ENCODE data around the gene ERFE.

Gene ERFE

GRCh38 chr2:238136820-238137537 lies 21.8 kb upstream of the ERFE start:
- H3K4me1 ChIP-seq (ENCODE audit: insufficient read depth, low read length) = no peaks in the 10 kb centered on the region

GRCh38 chr2:238137885-238138284 lies 20.9 kb upstream of the ERFE start:
- Histone ChIP-seq H3K9ac (ENCODE audit: low read depth, low read length) (no peak overlapping the region), H3K36me3 (ENCODE audit: insufficient read depth, low read depth, low read length) (no peaks in the 10 kb centered on the region), H3K9me3 (ENCODE audit: insufficient read depth, low read depth, low read length) (no peaks in the 10 kb centered on the region), H3K4me3 (ENCODE audit: low read length) (no peak overlapping the region), H3K27ac (ENCODE audit: low read length) (no peak overlapping the region), H3K27me3 (ENCODE audit: insufficient read depth, low read length) (no peaks in the 10 kb centered on the region), H3K4me1 (ENCODE audit: insufficient read depth, low read length) (no peaks in the 10 kb centered on the region)

More at GRCh38 chr2:238136820-238137537, 21.8 kb upstream of the ERFE start:
- H3K4me3 ChIP-seq (ENCODE audit: low read length) = no peak overlapping the region
- no peaks in the 10 kb centered on the region for H3K9me3 ChIP-seq (ENCODE audit: insufficient read depth, low read depth, low read length)
- no peaks in the 10 kb centered on the region for H3K27me3 ChIP-seq (ENCODE audit: insufficient read depth, low read length)
- no peaks in the 10 kb centered on the region for H3K36me3 ChIP-seq (ENCODE audit: insufficient read depth, low read depth, low read length)
- no peak overlapping the region for H3K9ac ChIP-seq (ENCODE audit: low read depth, low read length)
- H3K27ac ChIP-seq (ENCODE audit: low read length) = no peak overlapping the region

- Histone ChIP-seq H3K4me3 (ENCODE audit: low read length) (no peak within 1 kb of the TSS), H3K36me3 (ENCODE audit: insufficient read depth, low read depth, low read length) (no peaks in the 10 kb centered on the region), H3K27me3 (ENCODE audit: insufficient read depth, low read length) (no peaks in the 10 kb centered on the region), H3K4me1 (ENCODE audit: insufficient read depth, low read length) (no peaks in the 10 kb centered on the region), H3K9ac (ENCODE audit: low read depth, low read length) (no peak within 1 kb of the TSS), H3K27ac (ENCODE audit: low read length) (no peak within 1 kb of the TSS), H3K9me3 (ENCODE audit: insufficient read depth, low read depth, low read length) (no peaks in the 10 kb centered on the region)
Measured at GRCh38 chr2:238138331-238139195, 20.2 kb upstream of the ERFE start, which contains the start of gene KLHL30. Gene KLHL30 (plus strand): TSS chr2:238138668. CDS start chr2:238140755, 2,087 bp downstream.

- no peaks in the 10 kb centered on the region for H3K4me1 ChIP-seq (ENCODE audit: insufficient read depth, low read length)
- no peaks in the 10 kb centered on the region for H3K36me3 ChIP-seq (ENCODE audit: insufficient read depth, low read depth, low read length)
- no peaks in the 10 kb centered on the region for H3K9me3 ChIP-seq (ENCODE audit: insufficient read depth, low read depth, low read length)
- no peaks in the 10 kb centered on the region for H3K27me3 ChIP-seq (ENCODE audit: insufficient read depth, low read length)
- no peak overlapping the region for H3K27ac ChIP-seq (ENCODE audit: low read length)
- H3K9ac ChIP-seq (ENCODE audit: low read depth, low read length) = no peak overlapping the region
- no peak overlapping the region for H3K4me3 ChIP-seq (ENCODE audit: low read length)
Measured at GRCh38 chr2:238139196-238140039, 19.4 kb upstream of the ERFE start.

- Histone ChIP-seq H3K4me3 (ENCODE audit: low read length) (no peak overlapping the region), H3K27ac (ENCODE audit: low read length) (no peak overlapping the region), H3K9ac (ENCODE audit: low read depth, low read length) (no peak overlapping the region), H3K9me3 (ENCODE audit: insufficient read depth, low read depth, low read length) (no peaks in the 10 kb centered on the region), H3K27me3 (ENCODE audit: insufficient read depth, low read length) (no peaks in the 10 kb centered on the region), H3K36me3 (ENCODE audit: insufficient read depth, low read depth, low read length) (no peaks in the 10 kb centered on the region), H3K4me1 (ENCODE audit: insufficient read depth, low read length) (no peaks in the 10 kb centered on the region)
Measured at GRCh38 chr2:238140040-238140439, 18.7 kb upstream of the ERFE start.

- no peaks in the 10 kb centered on the region for H3K27me3 ChIP-seq (ENCODE audit: insufficient read depth, low read length)
- no peaks in the 10 kb centered on the region for H3K9me3 ChIP-seq (ENCODE audit: insufficient read depth, low read depth, low read length)
- no peak overlapping the region for H3K27ac ChIP-seq (ENCODE audit: low read length)
- H3K9ac ChIP-seq (ENCODE audit: low read depth, low read length) = no peak overlapping the region
- H3K36me3 ChIP-seq (ENCODE audit: insufficient read depth, low read depth, low read length) = no peaks in the 10 kb centered on the region
- no peak overlapping the region for H3K4me3 ChIP-seq (ENCODE audit: low read length)
- no peaks in the 10 kb centered on the region for H3K4me1 ChIP-seq (ENCODE audit: insufficient read depth, low read length)
Measured at GRCh38 chr2:238140721-238141540, 17.8 kb upstream of the ERFE start.

- Histone ChIP-seq H3K9ac (ENCODE audit: low read depth, low read length) (no peak overlapping the region), H3K27me3 (ENCODE audit: insufficient read depth, low read length) (no peaks in the 10 kb centered on the region), H3K36me3 (ENCODE audit: insufficient read depth, low read depth, low read length) (no peaks in the 10 kb centered on the region), H3K27ac (ENCODE audit: low read length) (no peak overlapping the region), H3K4me1 (ENCODE audit: insufficient read depth, low read length) (no peaks in the 10 kb centered on the region), H3K9me3 (ENCODE audit: insufficient read depth, low read depth, low read length) (no peaks in the 10 kb centered on the region), H3K4me3 (ENCODE audit: low read length) (no peak overlapping the region)
Measured at GRCh38 chr2:238141541-238142318, 17.0 kb upstream of the ERFE start.

- H3K4me1 ChIP-seq (ENCODE audit: insufficient read depth, low read length) = no peaks in the 10 kb centered on the region
- H3K36me3 ChIP-seq (ENCODE audit: insufficient read depth, low read depth, low read length) = no peaks in the 10 kb centered on the region
- no peak overlapping the region for H3K27ac ChIP-seq (ENCODE audit: low read length)
- no peak overlapping the region for H3K4me3 ChIP-seq (ENCODE audit: low read length)
- H3K9me3 ChIP-seq (ENCODE audit: insufficient read depth, low read depth, low read length) = no peaks in the 10 kb centered on the region
- no peak overlapping the region for H3K9ac ChIP-seq (ENCODE audit: low read depth, low read length)
- no peaks in the 10 kb centered on the region for H3K27me3 ChIP-seq (ENCODE audit: insufficient read depth, low read length)
Measured at GRCh38 chr2:238142382-238143205, 16.2 kb upstream of the ERFE start.

GRCh38 chr2:238143239-238143951 lies 15.4 kb upstream of the ERFE start:
- H3K27ac ChIP-seq (ENCODE audit: low read length) = no peak overlapping the region
- no peak overlapping the region for H3K4me3 ChIP-seq (ENCODE audit: low read length)
- H3K36me3 ChIP-seq (ENCODE audit: insufficient read depth, low read depth, low read length) = no peaks in the 10 kb centered on the region
- no peaks in the 10 kb centered on the region for H3K27me3 ChIP-seq (ENCODE audit: insufficient read depth, low read length)
- H3K9ac ChIP-seq (ENCODE audit: low read depth, low read length) = no peak overlapping the region
- no peaks in the 10 kb centered on the region for H3K4me1 ChIP-seq (ENCODE audit: insufficient read depth, low read length)
- H3K9me3 ChIP-seq (ENCODE audit: insufficient read depth, low read depth, low read length) = no peaks in the 10 kb centered on the region
